GM18868 (cell line): ENCODE results near the gene PRKAB2.
"Not testable (repeated sequence)": the region's sequence is repeated elsewhere in the genome, so short reads cannot be mapped to it uniquely, and the experiment has no call there.

Experiments
- ATAC-seq: cut with Tn5 transposase; IDR thresholded peaks from one replicate; pipeline ENCODE4 v1.9.1; 2021; ENCODE audit warnings: mild to moderate bottlenecking, moderate library complexity; ENCODE audit not compliant: unreplicated experiment

The PRKAB2 gene

DNA sequence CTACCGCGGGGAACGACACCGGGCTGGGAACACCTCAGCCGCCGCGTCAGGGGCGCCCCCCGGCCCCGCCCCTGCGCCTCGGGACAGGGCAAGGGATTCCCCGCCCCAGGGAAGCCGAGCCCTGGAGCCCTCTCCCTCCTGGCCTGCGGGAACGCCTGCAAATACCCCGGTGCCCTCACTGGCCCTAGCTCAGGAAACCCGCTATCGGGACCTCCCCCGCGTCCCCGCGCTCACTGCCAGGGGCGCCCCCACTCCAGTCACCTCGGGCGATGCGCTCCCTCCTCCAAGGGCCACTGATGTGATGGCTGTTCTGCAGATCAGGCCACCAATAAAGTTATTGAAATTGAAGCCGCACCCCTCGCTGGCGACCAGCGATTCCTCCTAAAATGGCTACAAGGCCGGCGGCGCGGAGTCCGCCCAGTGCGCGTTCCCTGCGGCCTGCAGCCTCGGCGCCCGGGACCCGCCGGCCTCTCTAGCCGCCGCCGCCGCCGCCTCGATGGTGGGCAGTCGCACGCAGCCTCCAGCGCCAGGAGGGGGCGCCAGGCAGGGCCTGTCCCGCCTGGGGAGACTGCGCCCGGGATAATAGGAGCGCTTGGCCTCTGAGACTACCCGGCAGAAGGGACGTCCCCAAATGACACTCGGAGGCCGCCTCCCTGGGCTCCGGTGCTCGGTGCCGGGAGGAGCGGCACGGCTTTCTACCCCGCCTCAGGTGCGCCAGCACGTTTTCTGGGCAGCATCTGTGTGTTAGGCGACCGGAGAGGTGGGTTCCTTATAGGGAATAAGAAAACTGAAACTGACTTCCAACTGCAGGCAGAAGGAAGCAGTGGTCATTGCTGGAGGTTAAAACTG lies at the start of gene PRKAB2:
Gene PRKAB2, minus strand, starts transcription at position 303 of the 849 bp plus-strand sequence. CDS start 326 bp downstream, outside the sequence.
- peak; percentile 89 for ATAC-seq

DNA sequence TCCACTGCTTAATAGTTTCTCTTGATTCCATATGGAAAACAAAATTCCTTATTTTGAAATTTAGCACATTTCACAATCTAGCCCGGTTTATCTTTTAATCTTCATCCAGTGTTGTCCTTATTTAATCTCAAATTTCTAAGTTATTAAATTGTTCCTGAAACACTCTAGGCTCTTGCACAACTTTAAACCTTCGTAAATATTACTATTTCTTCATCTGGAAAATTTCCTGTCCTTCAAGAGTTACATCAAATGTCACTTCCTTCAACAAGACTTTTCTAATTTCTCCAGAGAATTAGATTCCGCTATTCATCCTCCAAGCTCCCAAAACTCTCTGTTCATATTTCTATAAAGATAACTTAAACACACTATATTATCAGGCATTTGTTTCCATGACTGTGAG lies 46.3 kb upstream of the PRKAB2 start:
- no peak for ATAC-seq

DNA sequence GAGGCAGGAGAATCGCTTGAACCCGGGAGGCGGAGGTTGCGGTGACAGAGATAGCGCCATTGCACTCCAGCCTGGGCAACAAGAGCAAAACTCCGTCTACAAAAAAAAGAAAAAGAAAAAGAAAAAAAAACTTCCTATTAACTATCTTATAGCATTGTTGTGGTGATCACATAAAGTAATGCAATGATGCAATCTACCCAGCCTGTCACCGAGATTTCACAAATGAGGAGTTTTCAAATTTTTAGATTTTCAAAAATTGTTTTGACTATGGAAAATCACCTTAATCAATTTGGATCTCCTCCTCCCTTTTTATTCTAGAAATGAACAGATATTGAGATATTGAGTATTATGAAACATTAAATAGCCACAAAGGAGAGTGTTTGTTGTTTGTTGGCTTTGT lies 44.9 kb upstream of the PRKAB2 start:
- no peak for ATAC-seq

GRCh38 chr1:147216124-147216523 lies 43.9 kb upstream of the PRKAB2 start:
- no peak for ATAC-seq

DNA sequence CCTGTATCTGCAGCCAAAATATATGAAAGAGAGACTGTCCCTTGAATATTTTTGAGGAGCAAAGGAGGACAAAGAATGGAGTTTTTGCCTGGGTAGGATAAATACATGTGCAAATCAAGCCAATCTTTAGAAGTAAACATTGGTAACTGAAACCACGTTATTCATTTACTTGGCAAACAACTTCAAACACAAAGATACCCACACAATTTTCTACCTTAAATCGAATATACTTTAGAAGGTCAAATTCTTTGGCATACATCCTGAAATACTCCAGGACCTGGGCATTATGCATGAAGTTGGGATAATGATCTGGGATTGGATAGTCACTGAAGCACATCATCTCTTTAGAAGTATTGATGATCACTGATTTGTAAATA lies 43.3 kb upstream of the PRKAB2 start:
- no peak for ATAC-seq

DNA sequence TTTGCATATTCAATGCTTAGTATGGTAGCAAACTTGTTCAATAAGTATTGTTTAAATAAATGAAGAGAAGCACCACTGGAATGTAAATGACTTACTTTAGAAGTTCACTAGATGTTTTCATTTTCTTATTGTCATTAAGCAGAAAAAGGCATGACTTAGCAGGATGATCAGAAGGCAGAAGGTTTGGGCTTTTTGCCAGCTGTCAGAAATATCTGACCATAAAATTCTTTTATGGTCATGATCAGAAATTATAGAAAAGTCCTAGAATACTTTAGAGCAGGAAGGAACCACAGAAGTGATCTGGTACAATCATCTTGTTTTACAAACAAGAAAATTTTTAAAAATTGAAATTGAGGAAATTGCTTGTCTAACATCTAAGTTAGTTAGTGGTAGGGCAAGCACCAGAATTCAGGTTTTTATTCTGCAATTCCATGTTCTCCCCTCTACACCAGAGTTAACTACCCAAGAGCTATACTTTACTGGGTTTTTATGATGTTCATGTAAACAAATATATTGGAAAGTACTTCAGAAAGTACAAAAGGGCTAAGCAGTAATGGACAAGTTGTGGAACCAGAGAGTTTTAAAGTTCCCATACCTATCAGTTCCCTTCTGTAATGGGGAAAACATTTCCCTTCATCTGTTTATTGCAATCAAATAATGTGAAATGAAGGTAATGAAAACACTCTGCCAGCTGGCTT lies 42.7 kb upstream of the PRKAB2 start:
- no peak for ATAC-seq

DNA sequence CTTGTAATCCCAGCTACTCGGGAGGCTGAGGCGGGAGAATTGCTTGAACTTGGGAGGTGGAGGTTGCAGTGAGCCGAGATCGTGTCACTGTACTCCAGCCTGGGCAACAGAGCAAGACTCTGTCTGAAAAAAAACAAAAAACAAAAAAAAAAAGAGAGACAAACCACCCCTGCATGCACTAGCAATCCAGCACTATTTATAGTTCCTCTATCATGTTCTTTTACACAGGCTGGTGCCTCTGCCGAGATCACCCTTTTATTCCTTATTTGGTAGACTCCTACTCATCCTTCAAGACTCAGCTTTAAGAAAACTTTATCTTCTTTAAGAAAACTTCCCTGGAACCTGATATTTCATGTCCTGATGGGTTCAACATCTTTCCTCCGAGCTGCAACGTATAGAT lies 42.1 kb upstream of the PRKAB2 start:
- ATAC-seq, result no peak

- no peak for ATAC-seq
These were observed 41.0 kb upstream of the PRKAB2 start for GRCh38 chr1:147213271-147213670.

- ATAC-seq, result no peak
These were observed 39.3 kb upstream of the PRKAB2 start for GRCh38 chr1:147211577-147211976.

DNA sequence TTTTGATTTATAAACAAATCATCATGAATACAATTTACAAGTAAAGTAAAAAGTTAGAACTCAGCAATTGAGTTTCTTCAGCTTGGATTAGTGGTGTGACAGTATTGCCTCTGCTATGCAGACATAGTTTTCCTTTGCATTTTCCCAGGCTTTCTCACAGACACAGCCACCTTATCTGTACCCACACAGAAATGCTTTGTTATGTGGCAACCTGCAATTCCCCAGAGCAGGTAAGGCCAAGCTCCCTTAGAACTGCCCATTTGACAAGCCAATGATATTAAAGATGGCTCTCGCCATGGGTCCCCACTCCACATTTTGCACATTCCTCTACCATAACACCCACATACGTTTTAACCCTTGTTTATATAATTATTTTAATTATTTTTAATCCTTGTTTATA lies 38.7 kb upstream of the PRKAB2 start:
- no peak for ATAC-seq

DNA sequence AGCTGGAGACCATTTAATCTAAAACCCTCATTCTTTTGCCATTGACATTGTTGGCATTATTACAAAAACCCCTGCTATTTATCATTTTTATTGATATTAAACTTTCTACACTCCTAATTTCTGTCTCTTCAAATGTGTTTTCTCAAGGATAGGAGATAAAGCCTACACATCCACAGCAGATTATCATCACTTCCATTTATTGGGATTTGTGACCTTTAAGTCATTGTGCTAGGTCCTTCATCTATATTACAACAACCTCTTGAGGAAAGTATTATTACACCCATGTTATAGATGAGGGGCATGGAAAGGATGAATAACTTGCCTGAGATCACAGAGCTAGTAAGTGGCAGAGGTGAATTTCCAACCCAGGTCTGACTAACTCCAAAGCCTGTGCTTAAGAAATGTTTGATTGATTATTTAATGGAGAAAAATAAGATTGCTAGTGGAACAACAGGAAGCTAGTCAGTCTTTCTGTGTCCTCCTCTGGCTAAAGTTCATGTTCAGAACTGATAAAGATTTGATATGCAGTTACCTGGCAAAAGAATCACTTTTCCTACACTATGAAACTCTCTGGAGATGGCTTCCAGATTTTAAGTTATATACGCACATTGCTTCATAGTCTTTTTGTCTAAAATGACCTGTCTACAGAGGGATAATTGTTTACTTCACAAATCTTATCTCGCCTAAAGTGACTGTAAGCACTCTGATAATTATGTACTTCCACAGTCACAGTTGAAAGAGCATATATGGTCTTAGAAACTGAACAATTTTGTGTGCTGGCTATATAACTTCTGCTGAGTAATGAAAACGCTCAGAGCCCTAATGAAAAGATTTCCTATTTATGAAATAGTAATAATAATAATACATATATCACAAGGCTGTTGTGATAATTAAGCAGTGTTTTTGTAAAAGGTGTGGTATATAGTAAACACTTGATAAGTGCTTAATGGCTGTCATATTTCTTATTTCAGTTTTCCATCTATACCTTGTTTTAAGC lies 37.9 kb upstream of the PRKAB2 start:
- ATAC-seq, result no peak

GRCh38 chr1:147208619-147209018 lies 36.3 kb upstream of the PRKAB2 start:
- no peak for ATAC-seq

DNA sequence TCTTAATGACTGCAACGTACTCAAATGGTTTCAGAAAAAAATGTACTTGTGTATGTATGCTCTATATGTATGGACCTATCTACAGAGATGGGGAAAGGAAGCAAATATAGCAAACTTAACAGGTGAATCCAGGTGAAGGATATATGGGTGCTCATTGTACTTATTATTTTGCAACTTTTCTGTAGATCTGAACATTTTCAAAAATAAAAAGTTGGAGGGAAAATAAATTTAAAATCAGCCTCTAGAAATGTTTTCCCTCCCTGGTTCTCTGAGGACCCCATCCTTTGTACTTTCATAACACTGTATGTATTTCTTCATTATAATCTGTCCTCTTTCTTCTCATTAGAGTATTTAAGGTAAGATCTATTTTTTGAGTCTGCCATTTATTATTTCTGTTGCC lies 34.9 kb upstream of the PRKAB2 start:
- ATAC-seq, result no peak

DNA sequence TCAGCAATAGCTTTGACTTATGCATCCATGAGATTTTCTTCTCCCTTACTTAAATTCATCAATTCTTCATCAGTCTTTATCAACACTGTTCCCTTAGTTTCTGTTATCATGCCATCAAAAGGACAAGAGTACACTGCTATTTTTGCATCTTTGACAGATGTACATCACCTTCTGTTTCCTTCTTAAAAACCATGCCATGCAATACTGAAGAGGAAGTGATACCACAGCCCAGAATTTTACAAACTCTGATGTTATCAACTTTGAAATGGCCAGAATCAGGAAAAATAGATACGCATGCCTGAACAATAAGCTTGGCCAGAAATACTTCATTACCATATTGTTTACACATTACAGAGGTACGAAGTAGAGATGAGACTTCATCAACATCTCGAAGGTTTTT lies 31.8 kb upstream of the PRKAB2 start:
- ATAC-seq, result no peak

GRCh38 chr1:147202576-147202975 lies 30.3 kb upstream of the PRKAB2 start:
- no peak for ATAC-seq

- no peak for ATAC-seq
These were observed 29.5 kb upstream of the PRKAB2 start for GRCh38 chr1:147201786-147202185.

DNA sequence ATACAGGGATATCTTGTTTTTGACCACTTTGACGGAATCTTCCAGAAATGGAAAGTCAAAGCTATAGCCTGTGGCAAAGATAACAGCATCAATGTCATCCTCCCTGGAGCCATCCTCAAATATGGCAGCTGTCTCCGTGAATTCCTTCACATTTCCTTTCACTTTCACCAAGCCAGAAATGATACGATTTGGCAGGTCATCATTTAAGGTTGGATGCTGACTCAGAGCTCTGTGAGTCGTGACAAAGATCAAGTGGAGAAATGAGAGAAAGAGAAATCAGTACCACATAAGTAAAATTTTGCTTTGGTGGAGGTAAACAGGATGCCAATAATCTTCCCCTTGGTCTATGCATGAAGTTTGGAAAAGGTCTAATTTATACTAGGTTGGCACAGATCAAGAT lies 29.0 kb upstream of the PRKAB2 start:
- ATAC-seq, result no peak

DNA sequence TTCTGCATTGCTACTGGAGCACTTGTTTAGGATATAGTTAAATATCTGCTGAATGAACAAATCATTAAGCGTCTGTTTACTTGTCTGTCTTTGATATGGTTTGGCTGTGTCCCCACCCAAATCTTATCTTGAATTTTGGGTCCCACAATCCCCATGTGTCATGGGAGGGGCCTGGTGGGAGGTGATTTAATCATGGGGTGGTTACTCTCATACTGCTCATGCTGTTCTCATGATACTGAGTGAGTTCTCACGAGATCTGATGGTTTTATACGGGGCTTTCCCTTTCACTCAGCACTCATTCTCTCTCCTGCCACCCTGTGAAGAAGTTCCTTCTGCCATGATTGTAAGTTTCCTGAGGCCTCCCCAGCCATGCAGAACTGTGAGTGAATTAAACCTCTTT lies 25.1 kb upstream of the PRKAB2 start:
- not testable (repeated sequence) for ATAC-seq

- no peak for ATAC-seq
These were observed 17.2 kb upstream of the PRKAB2 start for GRCh38 chr1:147189514-147189913.

DNA sequence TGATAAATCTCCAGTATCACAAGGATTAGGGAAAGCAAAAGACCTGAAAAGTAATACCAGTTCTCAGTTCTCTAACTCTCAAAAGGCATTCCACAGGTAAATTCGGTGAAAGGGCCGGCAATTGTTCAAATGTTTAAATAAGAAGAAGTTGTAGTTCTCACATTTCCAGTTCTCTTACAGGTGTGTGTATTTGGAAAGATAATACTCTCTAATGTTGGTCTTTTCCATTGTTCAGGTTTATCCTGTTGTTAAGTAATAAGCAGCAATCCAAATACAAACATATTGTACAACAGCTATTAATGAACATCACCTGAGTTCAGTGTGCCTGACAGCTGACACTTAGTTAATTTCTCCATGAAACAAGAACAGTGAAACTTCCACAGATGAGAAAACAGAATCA lies 13.2 kb upstream of the PRKAB2 start:
- ATAC-seq, result no peak
